Activated T-helper 1 cell treated with anti-CD3 and anti-CD28 coated beads, Interleukin-12 subunit alpha, Interleukin-12 subunit beta, Interleukin-2, Interleukin-4 antibody, amounts not matched to agents 30 ng/mL and 10 ng/mL and 1 ng/mL, durations not matched to agents 14 hours and 24 hours and 36 hours (primary cell): ENCODE results near the gene PHLDB3. TPM values are rescaled to one million over a fixed set of nuclear protein-coding genes. Genes with fewer than 3 reads are reported as not detected.

Source experiments
- DNase-seq: peaks from one replicate; pipeline ENCODE4 v3.0.0; 2021; ENCODE audit warnings: low spot score
- H3K27ac Mint-ChIP-seq: one replicate; pipeline ENCODE4 v1.8.0; 2021; ENCODE audit warnings: mild to moderate bottlenecking, mixed read lengths
- H3K27me3 Mint-ChIP-seq: one replicate; pipeline ENCODE4 v1.8.0; 2022; ENCODE audit warnings: mild to moderate bottlenecking, moderate library complexity, mixed read lengths; ENCODE audit not compliant: insufficient read depth
- H3K36me3 Mint-ChIP-seq: one replicate; pipeline ENCODE4 v1.8.0; 2021; ENCODE audit warnings: low read depth, mixed read lengths
- H3K4me1 Mint-ChIP-seq: one replicate; pipeline ENCODE4 v1.8.0; 2021; ENCODE audit warnings: low read depth, mixed read lengths
- H3K4me3 Mint-ChIP-seq: one replicate; pipeline ENCODE4 v1.8.0; 2021; ENCODE audit warnings: mild to moderate bottlenecking, moderate library complexity, mixed read lengths
- H3K9me3 Mint-ChIP-seq: one replicate; pipeline ENCODE4 v1.8.0; 2021; ENCODE audit warnings: mixed read lengths
- intact Hi-C: fragments of 100-400 bp; cut with micrococcal nuclease; formaldehyde crosslinking; loops from one replicate; pipeline ENCODE4 v1.15.1; 2024
- total RNA-seq: library from RNA; stranded (reverse); gene quantifications from 2 replicates; pipeline ENCODE4 v1.2.3, GENCODE V29; 2022

The PHLDB3 gene
- total RNA-seq, 1 donor from 2014 or later: 26.8 TPM

GRCh38 chr19:43538922-43539321 lies 34.4 kb upstream of the PHLDB3 start:
- H3K36me3 Mint-ChIP-seq: peaks cover 28% of the 10 kb centered on the region
- H3K9me3 Mint-ChIP-seq: peaks cover 9% of the 10 kb centered on the region
- H3K27me3 Mint-ChIP-seq: no peaks in the 10 kb centered on the region
- intact Hi-C loops: no loop called here
- DNase-seq: no peak
- H3K27ac Mint-ChIP-seq: no peak overlapping the region
- H3K4me1 Mint-ChIP-seq: peaks cover 4% of the 10 kb centered on the region
- no peak overlapping the region for H3K4me3 Mint-ChIP-seq

GRCh38 chr19:43534816-43535761 lies 30.5 kb upstream of the PHLDB3 start:
- peaks cover 9% of the 10 kb centered on the region for H3K9me3 Mint-ChIP-seq
- peak overlapping the region; percentile 73 for H3K27ac Mint-ChIP-seq
- peaks cover 17% of the 10 kb centered on the region for H3K36me3 Mint-ChIP-seq
- no peaks in the 10 kb centered on the region for H3K27me3 Mint-ChIP-seq
- no peak overlapping the region for H3K4me3 Mint-ChIP-seq
- intact Hi-C loops: loop anchor here (1.0 to 2.0 kb wide), 3 partner anchors 28 to 129 kb away; partner anchors contain the start of genes PINLYP and XRCC1
- peaks cover 20% of the 10 kb centered on the region for H3K4me1 Mint-ChIP-seq
- DNase-seq: no peak

GRCh38 chr19:43534305-43534815 lies 29.8 kb upstream of the PHLDB3 start:
- Mint-ChIP-seq H3K4me3 (peak overlapping the region; percentile 96), H3K27ac (peak overlapping the region; percentile 99), H3K36me3 (peaks cover 12% of the 10 kb centered on the region), H3K9me3 (peaks cover 9% of the 10 kb centered on the region), H3K27me3 (no peaks in the 10 kb centered on the region), H3K4me1 (peaks cover 20% of the 10 kb centered on the region)
- intact Hi-C loops: loop anchor here (1.0 to 2.0 kb wide), 3 partner anchors 28 to 130 kb away; partner anchors contain the start of genes PINLYP and XRCC1
- DNase-seq: no peak

- H3K4me1 Mint-ChIP-seq: peaks cover 20% of the 10 kb centered on the region
- H3K4me3 Mint-ChIP-seq: peak overlapping the region; percentile 96
- peak overlapping the region; percentile 99 for H3K27ac Mint-ChIP-seq
- peak; percentile 93 for DNase-seq
- no peaks in the 10 kb centered on the region for H3K27me3 Mint-ChIP-seq
- H3K36me3 Mint-ChIP-seq: peaks cover 7% of the 10 kb centered on the region
- intact Hi-C loops: loop anchor here (1.0 to 2.0 kb wide), 12 partner anchors 8 to 221 kb away; partner anchors contain the start of genes IRGQ, PHLDB3, PINLYP and SMG9
- H3K9me3 Mint-ChIP-seq: peaks cover 3% of the 10 kb centered on the region
These were observed 29.2 kb upstream of the PHLDB3 start for GRCh38 chr19:43533546-43534304.

- Mint-ChIP-seq H3K27me3 (no peaks in the 10 kb centered on the region), H3K4me3 (peak within 1 kb of the TSS; percentile 96), H3K9me3 (no peaks in the 10 kb centered on the region), H3K27ac (peak within 1 kb of the TSS; percentile 99), H3K4me1 (peaks cover 23% of the 10 kb centered on the region), H3K36me3 (peaks cover 2% of the 10 kb centered on the region)
- intact Hi-C loops: loop anchor here (1.0 to 2.0 kb wide), 9 partner anchors 8 to 222 kb away; partner anchors contain the start of genes IRGQ, PHLDB3, SMG9 and ZNF428
- peak; percentile 81 for DNase-seq
These were observed 28.5 kb upstream of the PHLDB3 start, which contains the start of gene ZNF575 for GRCh38 chr19:43532962-43533545. ZNF575 (plus strand) TSS chr19:43533188; CDS start chr19:43534423, 1,235 bp downstream.

GRCh38 chr19:43532571-43532961 lies 28.0 kb upstream of the PHLDB3 start:
- Mint-ChIP-seq H3K4me1 (peaks cover 28% of the 10 kb centered on the region), H3K27me3 (no peaks in the 10 kb centered on the region), H3K27ac (peak overlapping the region; percentile 86), H3K9me3 (no peaks in the 10 kb centered on the region), H3K4me3 (peak overlapping the region; percentile 82), H3K36me3 (peaks cover 2% of the 10 kb centered on the region)
- intact Hi-C loops: loop anchor here (2.0 kb wide), 2 partner anchors 14 to 222 kb away; partner anchors contain the start of gene SMG9
- no peak for DNase-seq

GRCh38 chr19:43527860-43528622 lies 23.5 kb upstream of the PHLDB3 start:
- Mint-ChIP-seq H3K27me3 (no peaks in the 10 kb centered on the region), H3K9me3 (no peaks in the 10 kb centered on the region), H3K4me3 (no peak overlapping the region), H3K36me3 (no peaks in the 10 kb centered on the region), H3K27ac (no peak overlapping the region), H3K4me1 (peaks cover 37% of the 10 kb centered on the region)
- no peak for DNase-seq
- intact Hi-C loops: loop anchor here (1.0 to 5.0 kb wide), 2 partner anchors 65 to 239 kb away; no protein-coding TSS in a partner anchor

GRCh38 chr19:43526884-43527859 lies 22.6 kb upstream of the PHLDB3 start, which contains the start of gene ETHE1:
ETHE1 (minus strand) TSS chr19:43527201; CDS start chr19:43527177, 24 bp downstream.
- intact Hi-C loops: loop anchor here (1.0 to 5.0 kb wide), 2 partner anchors 64 to 240 kb away; no protein-coding TSS in a partner anchor
- Mint-ChIP-seq H3K27me3 (no peaks in the 10 kb centered on the region), H3K4me3 (peak within 1 kb of the TSS; percentile 79), H3K9me3 (no peaks in the 10 kb centered on the region), H3K36me3 (peaks cover 2% of the 10 kb centered on the region), H3K4me1 (peaks cover 32% of the 10 kb centered on the region), H3K27ac (peak within 1 kb of the TSS; percentile 77)
- peak; percentile 79 for DNase-seq

- peak overlapping the region; percentile 77 for H3K27ac Mint-ChIP-seq
- peaks cover 31% of the 10 kb centered on the region for H3K4me1 Mint-ChIP-seq
- no peaks in the 10 kb centered on the region for H3K27me3 Mint-ChIP-seq
- H3K9me3 Mint-ChIP-seq: no peaks in the 10 kb centered on the region
- peak overlapping the region; percentile 79 for H3K4me3 Mint-ChIP-seq
- no peak for DNase-seq
- intact Hi-C loops: loop anchor here (1.0 to 5.0 kb wide), 3 partner anchors 7 to 241 kb away; partner anchors contain the start of genes PHLDB3 and ZNF575
- peaks cover 2% of the 10 kb centered on the region for H3K36me3 Mint-ChIP-seq
These were observed 21.6 kb upstream of the PHLDB3 start for GRCh38 chr19:43525836-43526771.
